Measurements from ENCODE around the gene USP15.

The USP15 gene

GRCh38 chr12:62291864-62292760 is 31.9 kb downstream of the USP15 start:
- no peak for TF ChIP-seq TCF12 (IDR thresholded peaks at IDR 0.05; ENCODE audit: low read depth)
- TF ChIP-seq EGR1 (IDR thresholded peaks at IDR 0.05) = no peak
- no peak for TF ChIP-seq RAD21 (IDR thresholded peaks at IDR 0.05; ENCODE audit: low read depth)
- TF ChIP-seq FOXM1 (IDR thresholded peaks at IDR 0.05; ENCODE audit: borderline replicate concordance, low read depth) = no peak; the same call in 1 of the 2 replicates
- no peak for TF ChIP-seq USF1 (IDR thresholded peaks at IDR 0.05)
- no peak for TF ChIP-seq NFIC (IDR thresholded peaks at IDR 0.05)
- no peak for TF ChIP-seq EP300 (IDR thresholded peaks at IDR 0.05; ENCODE audit: borderline replicate concordance)
- no peak for TF ChIP-seq CEBPB (IDR thresholded peaks at IDR 0.05)
- TF ChIP-seq MAX (IDR thresholded peaks at IDR 0.05) = no peak
- no peak for TF ChIP-seq CREB1 (IDR thresholded peaks at IDR 0.05; ENCODE audit: low read depth)
- TF ChIP-seq ZBTB7A (IDR thresholded peaks at IDR 0.05; ENCODE audit: low read depth) = no peak

GRCh38 chr12:62292761-62293344 is 32.6 kb downstream of the USP15 start:
- no peak for TF ChIP-seq EP300 (IDR thresholded peaks at IDR 0.05; ENCODE audit: borderline replicate concordance)
- no peak for TF ChIP-seq TEAD4 (IDR thresholded peaks at IDR 0.05)
- no peak for TF ChIP-seq RAD21 (IDR thresholded peaks at IDR 0.05; ENCODE audit: low read depth)

- TF ChIP-seq USF1 (IDR thresholded peaks at IDR 0.05) (no peak), EGR1 (IDR thresholded peaks at IDR 0.05) (no peak), TEAD4 (IDR thresholded peaks at IDR 0.05) (no peak), YY1 (IDR thresholded peaks at IDR 0.05; ENCODE audit: low read depth) (no peak), FOXM1 (IDR thresholded peaks at IDR 0.05; ENCODE audit: borderline replicate concordance, low read depth) (no peak), TAF1 (IDR thresholded peaks at IDR 0.05; ENCODE audit: low read depth) (no peak), CREB1 (IDR thresholded peaks at IDR 0.05; ENCODE audit: low read depth) (no peak), CEBPB (IDR thresholded peaks at IDR 0.05) (no peak), ZBTB7A (IDR thresholded peaks at IDR 0.05; ENCODE audit: low read depth) (no peak), EP300 (IDR thresholded peaks at IDR 0.05; ENCODE audit: borderline replicate concordance) (no peak), TCF12 (IDR thresholded peaks at IDR 0.05; ENCODE audit: low read depth) (no peak), RAD21 (IDR thresholded peaks at IDR 0.05; ENCODE audit: low read depth) (no peak), MAX (IDR thresholded peaks at IDR 0.05) (no peak), NFIC (IDR thresholded peaks at IDR 0.05) (no peak), REST (IDR thresholded peaks at IDR 0.05; ENCODE audit: low read depth) (no peak)
Measured at GRCh38 chr12:62294378-62294777, 34.2 kb downstream of the USP15 start.

GRCh38 chr12:62296001-62296400 is 35.8 kb downstream of the USP15 start:
- no peak for TF ChIP-seq USF1 (IDR thresholded peaks at IDR 0.05)
- TF ChIP-seq TAF1 (IDR thresholded peaks at IDR 0.05; ENCODE audit: low read depth) = no peak
- TF ChIP-seq EGR1 (IDR thresholded peaks at IDR 0.05) = no peak
- no peak for TF ChIP-seq ZBTB7A (IDR thresholded peaks at IDR 0.05; ENCODE audit: low read depth)
- no peak for TF ChIP-seq YY1 (IDR thresholded peaks at IDR 0.05; ENCODE audit: low read depth)
- no peak for TF ChIP-seq CREB1 (IDR thresholded peaks at IDR 0.05; ENCODE audit: low read depth)
- TF ChIP-seq NFIC (IDR thresholded peaks at IDR 0.05) = no peak
- no peak for TF ChIP-seq TCF12 (IDR thresholded peaks at IDR 0.05; ENCODE audit: low read depth)
- TF ChIP-seq TEAD4 (IDR thresholded peaks at IDR 0.05) = no peak

GRCh38 chr12:62297321-62297720 is 37.1 kb downstream of the USP15 start:
- TF ChIP-seq USF1 (IDR thresholded peaks at IDR 0.05) = no peak

GRCh38 chr12:62299617-62300016 is 39.4 kb downstream of the USP15 start:
- TF ChIP-seq FOXM1 (IDR thresholded peaks at IDR 0.05; ENCODE audit: borderline replicate concordance, low read depth) (no peak), TAF1 (IDR thresholded peaks at IDR 0.05; ENCODE audit: low read depth) (no peak), EGR1 (IDR thresholded peaks at IDR 0.05) (no peak), CREB1 (IDR thresholded peaks at IDR 0.05; ENCODE audit: low read depth) (no peak), RAD21 (IDR thresholded peaks at IDR 0.05; ENCODE audit: low read depth) (no peak), USF1 (IDR thresholded peaks at IDR 0.05) (no peak), MAX (IDR thresholded peaks at IDR 0.05) (no peak), TCF12 (IDR thresholded peaks at IDR 0.05; ENCODE audit: low read depth) (no peak)
